Astrocyte (in vitro differentiated cells and primary cell): ENCODE data around the gene SLC29A1.

Experiments
- CTCF ChIP-seq: IDR thresholded peaks from 2 replicates; pipeline ENCODE4 v1.5.1; 2011; ENCODE audit warnings: low read depth, mild to moderate bottlenecking, inconsistent platforms, low read length, moderate library complexity; ENCODE audit not compliant: insufficient read depth
- EZH2 ChIP-seq: IDR thresholded peaks from 2 replicates; pipeline ENCODE4 v1.6.1; 2012; ENCODE audit warnings: mild to moderate bottlenecking, low read length, inconsistent platforms; ENCODE audit not compliant: insufficient read depth

- TF ChIP-seq CTCF (no peak), EZH2 (no peak)
Observed at GRCh38 chr6:44273617-44274016, 50.2 kb downstream of the SLC29A1 start.
